ENCODE data around the gene KRT34. TPM values are rescaled to one million over a fixed set of nuclear protein-coding genes. Genes with fewer than 3 reads are reported as not detected.
"Not testable (repeated sequence)": the region's sequence is repeated elsewhere in the genome, so short reads cannot be mapped to it uniquely, and the experiment has no call there.

Gene KRT34
- total and polyA plus RNA-seq, 5 donors: not detected

DNA sequence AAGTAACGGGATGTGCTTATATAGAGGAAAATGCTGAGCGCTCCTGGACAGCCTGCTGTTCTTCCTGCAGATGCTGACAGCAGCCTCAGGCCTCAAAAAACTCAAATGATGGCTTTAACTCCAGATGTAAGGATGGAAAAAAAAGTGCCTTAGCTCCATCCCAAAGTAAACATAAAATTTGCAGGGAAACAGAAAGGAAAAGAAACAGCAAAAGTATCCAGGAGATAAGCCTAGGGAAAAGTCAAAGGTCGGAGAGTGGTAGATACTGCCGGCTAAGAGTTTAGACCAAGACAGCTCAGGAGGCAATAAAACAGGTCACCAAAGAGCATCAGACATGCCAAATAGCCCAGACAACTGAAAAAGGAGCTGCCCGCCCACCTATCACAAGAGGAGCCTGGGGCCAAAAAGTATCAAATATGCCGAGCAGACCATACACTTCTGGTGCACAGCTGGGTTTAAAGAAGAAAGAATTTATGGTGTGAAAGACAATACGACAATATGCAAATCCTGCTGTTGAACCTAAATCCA, 8.4 kb upstream of the KRT34 start:
- no peak overlapping the region for H3K4me3 ChIP-seq (ENCODE audit: low read length)
- intact Hi-C loops (cut with DNase I): no loop called here
- peaks cover 3% of the 10 kb centered on the region for H3K9me3 ChIP-seq (ENCODE audit: control insufficient read depth, low read length)
- H3K4me1 ChIP-seq (ENCODE audit: control insufficient read depth, insufficient read depth, low read length): peaks cover 9% of the 10 kb centered on the region
- DNase-seq (no peak), ATAC-seq (no peak)
- WGBS: 56% methylated on average over 7 of the region's 7 CpGs
- H3K27me3 ChIP-seq (ENCODE audit: control insufficient read depth, insufficient read depth): no peaks in the 10 kb centered on the region
- H3K27ac ChIP-seq (ENCODE audit: low read length): no peak overlapping the region

DNA sequence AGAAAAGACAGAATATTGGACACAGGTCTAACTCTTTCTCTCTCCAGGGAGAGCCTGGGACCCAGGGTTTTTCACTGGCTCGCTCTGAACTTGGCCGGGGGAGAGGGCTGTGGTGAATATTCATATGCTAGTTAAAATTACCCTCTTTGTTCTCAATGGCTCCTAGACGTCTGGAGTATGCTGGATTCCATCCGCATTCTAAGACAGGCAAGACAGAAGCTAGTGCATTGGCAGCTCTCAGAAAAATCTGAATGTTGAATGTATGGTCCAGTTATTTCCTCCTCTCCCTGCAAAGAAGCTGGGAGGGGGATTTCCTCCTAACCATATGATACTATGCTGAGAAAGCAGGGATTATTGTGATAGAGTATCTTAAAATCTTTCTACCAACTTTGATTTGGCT, 5.6 kb upstream of the KRT34 start:
- ATAC-seq: no peak
- Histone ChIP-seq H3K27me3 (ENCODE audit: control insufficient read depth, insufficient read depth) (no peaks in the 10 kb centered on the region), H3K27ac (ENCODE audit: low read length) (no peak overlapping the region), H3K9me3 (ENCODE audit: control insufficient read depth, low read length) (peaks cover 3% of the 10 kb centered on the region), H3K4me3 (ENCODE audit: low read length) (no peak overlapping the region), H3K4me1 (ENCODE audit: control insufficient read depth, insufficient read depth, low read length) (peaks cover under 1% of the 10 kb centered on the region)
- no peak for DNase-seq
- 64% methylated on average over 4 of the region's 4 CpGs for WGBS
- intact Hi-C loops (cut with DNase I): no loop called here

DNA sequence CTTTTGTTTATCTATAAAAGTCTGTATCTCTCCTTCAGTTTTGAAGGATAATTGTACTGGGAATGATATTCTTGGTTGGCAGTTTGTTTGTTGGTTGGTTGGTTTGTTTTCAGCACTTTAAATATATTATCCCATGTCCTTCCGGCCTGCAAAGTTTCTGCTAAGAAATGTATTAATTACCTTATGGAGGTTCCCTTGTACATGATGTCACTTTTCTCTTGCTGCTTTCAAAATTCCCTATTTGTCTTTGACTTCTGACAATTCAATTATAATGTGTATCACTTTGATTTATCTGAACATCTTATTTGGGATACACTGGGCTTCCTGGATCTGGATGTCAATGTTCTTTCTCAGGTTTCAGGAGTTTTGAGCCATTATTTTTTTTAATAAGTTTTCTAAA, 4.1 kb upstream of the KRT34 start:
- H3K27me3 ChIP-seq (ENCODE audit: control insufficient read depth, insufficient read depth): no peaks in the 10 kb centered on the region

DNA sequence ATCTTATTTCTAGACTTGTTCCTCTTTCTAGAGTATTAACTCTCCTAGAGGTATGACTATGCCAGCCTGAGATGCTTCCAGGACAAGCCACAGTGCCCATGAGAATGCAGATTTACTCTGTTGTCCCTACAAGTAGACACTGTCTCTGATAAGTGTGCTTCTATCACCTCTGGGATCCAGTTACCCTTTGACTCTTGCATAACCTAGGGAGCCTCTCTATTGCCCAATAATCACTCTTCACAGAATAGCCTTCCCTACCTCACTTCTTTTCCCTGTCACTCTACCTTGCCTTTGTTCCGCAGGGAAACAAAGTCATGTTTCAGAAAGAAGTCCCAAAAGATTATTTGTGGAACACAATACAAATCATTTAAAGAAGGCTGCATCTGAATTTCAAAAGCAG, 1.6 kb upstream of the KRT34 start:
- no peak for ATAC-seq
- peaks cover 3% of the 10 kb centered on the region for H3K9me3 ChIP-seq (ENCODE audit: control insufficient read depth, low read length)
- H3K4me3 ChIP-seq (ENCODE audit: low read length): no peak overlapping the region
- H3K27me3 ChIP-seq (ENCODE audit: control insufficient read depth, insufficient read depth): no peaks in the 10 kb centered on the region
- intact Hi-C loops (cut with DNase I): no loop called here
- 99% methylated on average over 1 of the region's 1 CpG for WGBS
- DNase-seq: no peak
- H3K4me1 ChIP-seq (ENCODE audit: control insufficient read depth, insufficient read depth, low read length): no peaks in the 10 kb centered on the region
- H3K27ac ChIP-seq (ENCODE audit: low read length): no peak overlapping the region

More for the DNA sequence above, 4.1 kb upstream of the KRT34 start:
- Histone ChIP-seq H3K9me3 (ENCODE audit: control insufficient read depth, low read length) (peaks cover 3% of the 10 kb centered on the region), H3K4me1 (ENCODE audit: control insufficient read depth, insufficient read depth, low read length) (no peaks in the 10 kb centered on the region), H3K27ac (ENCODE audit: low read length) (no peak overlapping the region), H3K4me3 (ENCODE audit: low read length) (no peak overlapping the region)
- intact Hi-C loops (cut with DNase I): no loop called here
- ATAC-seq (no peak), DNase-seq (no peak)
- 96% methylated on average over 1 of the region's 1 CpG for WGBS

DNA sequence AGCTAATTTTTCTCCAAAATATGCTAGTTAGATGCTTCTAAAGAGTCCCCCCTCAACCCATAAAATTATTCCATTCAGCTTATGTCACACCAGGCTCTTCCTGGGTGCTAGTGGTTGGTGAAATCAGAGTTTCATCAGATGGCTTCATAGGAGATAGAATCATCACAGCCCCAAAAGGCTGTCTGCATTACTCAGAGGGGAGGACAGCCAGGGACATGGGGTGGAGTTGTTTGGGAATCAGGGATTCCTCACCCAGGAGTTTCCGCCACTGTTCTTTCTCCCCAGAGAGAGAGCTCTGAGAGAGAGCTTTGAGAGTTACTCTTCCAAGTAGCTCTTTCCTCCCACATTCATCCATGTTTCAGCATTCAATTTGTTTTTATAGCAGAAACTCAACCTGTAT, 288 bp upstream of the KRT34 start:
- DNase-seq: no peak
- Histone ChIP-seq H3K27me3 (ENCODE audit: control insufficient read depth, insufficient read depth) (no peaks in the 10 kb centered on the region), H3K4me3 (ENCODE audit: low read length) (no peak overlapping the region), H3K4me1 (ENCODE audit: control insufficient read depth, insufficient read depth, low read length) (no peaks in the 10 kb centered on the region), H3K9me3 (ENCODE audit: control insufficient read depth, low read length) (peaks cover under 1% of the 10 kb centered on the region), H3K27ac (ENCODE audit: low read length) (no peak overlapping the region)
- WGBS: 81% methylated on average over 1 of the region's 1 CpG
- intact Hi-C loops (cut with DNase I): no loop called here
- ATAC-seq: no peak

DNA sequence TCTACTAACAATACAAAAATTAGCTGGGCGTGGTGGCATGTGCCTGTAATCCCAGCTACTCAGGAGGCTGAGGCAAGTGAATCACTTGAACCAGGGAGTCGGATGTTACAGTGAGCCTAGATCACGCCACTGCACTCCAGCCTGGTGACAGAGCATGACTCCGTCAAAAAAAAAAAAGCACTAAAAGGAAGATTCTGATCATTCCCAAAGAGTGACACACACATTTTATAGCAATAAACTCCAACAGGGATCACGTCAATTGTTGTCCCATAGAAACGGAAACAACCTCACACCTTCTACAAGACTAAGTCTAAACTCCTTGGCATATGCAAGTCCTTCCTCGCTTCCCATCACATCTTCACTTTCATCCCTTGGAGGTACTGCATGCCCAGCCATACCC, 2.0 kb downstream of the KRT34 start:
- H3K4me3 ChIP-seq (ENCODE audit: low read length); H3K9me3 ChIP-seq (ENCODE audit: control insufficient read depth, low read length); H3K4me1 ChIP-seq (ENCODE audit: control insufficient read depth, insufficient read depth, low read length); H3K27me3 ChIP-seq (ENCODE audit: control insufficient read depth, insufficient read depth); DNase-seq; ATAC-seq; intact Hi-C loops (cut with DNase I); H3K27ac ChIP-seq (ENCODE audit: low read length): not testable (repeated sequence)
- WGBS: 87% methylated on average over 7 of the region's 7 CpGs

DNA sequence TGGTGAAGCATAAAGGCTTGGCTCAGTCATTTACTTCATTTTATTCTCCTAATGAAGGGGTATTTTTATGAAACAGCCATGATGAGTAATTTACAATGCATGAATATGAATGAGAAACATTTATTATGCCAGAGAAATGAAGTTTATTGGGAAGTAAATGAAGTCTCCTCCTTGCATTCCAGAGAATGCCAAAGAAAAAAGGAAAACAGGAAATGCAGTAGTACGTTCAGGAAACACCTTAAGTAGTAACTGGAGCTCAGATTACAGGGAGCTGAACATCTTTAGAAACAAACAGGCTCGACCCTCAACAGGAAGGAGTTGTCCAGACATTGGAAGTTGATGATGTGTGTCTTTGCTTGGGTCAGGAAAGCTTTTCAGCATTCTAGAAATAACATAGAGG, 4.6 kb downstream of the KRT34 start:
- ATAC-seq (no peak), DNase-seq (no peak)
- no peaks in the 10 kb centered on the region for H3K27me3 ChIP-seq (ENCODE audit: control insufficient read depth, insufficient read depth)

DNA sequence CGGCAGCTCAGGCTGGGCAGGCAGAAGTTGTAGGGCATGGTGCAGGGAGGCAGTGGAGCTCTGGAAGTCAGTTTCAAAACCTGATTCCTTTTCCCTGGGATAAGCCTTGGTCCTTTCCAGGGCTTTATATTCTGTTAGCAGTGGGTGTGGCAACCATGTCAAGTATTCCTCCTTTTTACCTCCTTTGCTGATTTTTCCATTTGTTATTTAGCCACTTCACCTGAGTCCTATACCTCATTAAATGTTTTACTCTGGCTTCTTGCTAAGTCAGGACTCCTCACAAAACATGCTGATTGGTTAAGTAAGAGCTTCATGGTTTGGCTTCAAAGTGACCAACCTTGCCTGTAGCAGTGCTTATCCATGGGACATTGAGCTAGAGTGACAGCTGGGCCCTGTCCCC, 12.4 kb downstream of the KRT34 start, which contains the start of gene KRT33B:
Gene KRT33B, minus strand, starts transcription at position 101 of the 400 bp plus-strand sequence. Its CDS starts 63 bp downstream, at position 38.
- no peak for ATAC-seq
- Histone ChIP-seq H3K4me1 (ENCODE audit: control insufficient read depth, insufficient read depth, low read length) (no peaks in the 10 kb centered on the region), H3K27me3 (ENCODE audit: control insufficient read depth, insufficient read depth) (no peaks in the 10 kb centered on the region), H3K4me3 (ENCODE audit: low read length) (no peak within 1 kb of the TSS), H3K9me3 (ENCODE audit: control insufficient read depth, low read length) (no peaks in the 10 kb centered on the region), H3K27ac (ENCODE audit: low read length) (no peak within 1 kb of the TSS)
- intact Hi-C loops (cut with DNase I): no loop called here
- 97% methylated on average over 1 of the region's 1 CpG for WGBS
- DNase-seq: no peak

More for the DNA sequence above, 4.6 kb downstream of the KRT34 start:
- intact Hi-C loops (cut with DNase I): no loop called here
- Histone ChIP-seq H3K4me3 (ENCODE audit: low read length) (no peak overlapping the region), H3K9me3 (ENCODE audit: control insufficient read depth, low read length) (no peaks in the 10 kb centered on the region), H3K4me1 (ENCODE audit: control insufficient read depth, insufficient read depth, low read length) (no peaks in the 10 kb centered on the region), H3K27ac (ENCODE audit: low read length) (no peak overlapping the region)
- 17% methylated on average over 2 of the region's 2 CpGs for WGBS

DNA sequence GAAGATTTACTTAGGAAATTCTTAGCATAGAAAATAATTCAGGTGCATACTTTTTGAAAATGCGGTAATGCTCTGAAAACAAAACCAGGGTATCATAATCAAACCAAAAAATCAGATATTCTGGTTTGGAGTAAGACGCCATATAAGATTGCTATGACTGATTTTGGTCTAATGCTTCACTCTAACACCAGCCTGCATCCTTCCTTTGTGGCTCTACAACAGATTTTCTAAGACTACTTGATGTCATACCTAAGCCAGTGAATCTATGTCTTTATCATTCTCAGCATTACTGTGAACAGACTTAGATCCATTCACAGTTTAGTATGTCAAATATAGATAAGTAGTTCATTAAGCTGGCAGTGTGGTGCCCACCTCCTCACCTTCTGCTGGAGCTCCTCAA, 13.1 kb downstream of the KRT34 start:
- intact Hi-C loops (cut with DNase I): no loop called here
- ATAC-seq: no peak
- H3K27me3 ChIP-seq (ENCODE audit: control insufficient read depth, insufficient read depth): no peaks in the 10 kb centered on the region
- DNase-seq: no peak
- H3K27ac ChIP-seq (ENCODE audit: low read length): no peak overlapping the region
- H3K4me3 ChIP-seq (ENCODE audit: low read length): no peak overlapping the region
- no peaks in the 10 kb centered on the region for H3K4me1 ChIP-seq (ENCODE audit: control insufficient read depth, insufficient read depth, low read length)
- WGBS: 91% methylated on average over 2 of the region's 2 CpGs
- no peaks in the 10 kb centered on the region for H3K9me3 ChIP-seq (ENCODE audit: control insufficient read depth, low read length)

DNA sequence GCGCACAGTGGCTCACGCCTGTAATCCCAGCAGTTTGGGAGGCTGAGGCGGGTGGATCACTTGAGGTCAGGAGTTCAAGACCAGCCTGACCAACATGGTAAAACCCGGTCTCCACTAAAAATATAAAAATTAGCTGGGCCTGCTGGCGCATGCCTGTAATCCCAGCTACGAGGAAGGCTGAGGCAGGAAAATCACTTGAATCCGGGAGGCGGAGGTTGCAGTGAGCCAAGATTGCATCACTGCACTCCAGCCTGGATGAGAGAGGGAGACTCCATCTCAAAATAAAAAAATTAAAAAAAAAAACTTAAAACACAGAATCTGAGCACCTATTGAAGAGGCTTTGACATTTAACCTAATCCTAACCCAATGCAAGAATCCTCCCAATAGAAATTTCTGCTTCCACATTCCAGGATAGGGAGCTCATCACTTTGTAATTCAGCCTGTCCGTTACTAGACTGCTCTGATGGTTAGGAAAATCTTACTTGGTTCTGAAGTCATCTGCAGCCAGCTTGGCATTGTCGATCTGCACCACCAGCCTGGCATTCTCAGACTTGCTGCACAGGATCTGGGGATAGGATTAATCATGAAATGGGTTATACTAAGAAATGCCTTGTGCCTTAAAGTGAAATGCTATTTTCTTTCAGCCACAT, 14.6 kb downstream of the KRT34 start:
- Histone ChIP-seq H3K9me3 (ENCODE audit: control insufficient read depth, low read length) (no peaks in the 10 kb centered on the region), H3K27ac (ENCODE audit: low read length) (no peak overlapping the region), H3K4me1 (ENCODE audit: control insufficient read depth, insufficient read depth, low read length) (no peaks in the 10 kb centered on the region), H3K4me3 (ENCODE audit: low read length) (no peak overlapping the region), H3K27me3 (ENCODE audit: control insufficient read depth, insufficient read depth) (no peaks in the 10 kb centered on the region)
- no peak for DNase-seq
- intact Hi-C loops (cut with DNase I): no loop called here
- ATAC-seq: no peak
- WGBS: 70% methylated on average over 10 of the region's 10 CpGs

DNA sequence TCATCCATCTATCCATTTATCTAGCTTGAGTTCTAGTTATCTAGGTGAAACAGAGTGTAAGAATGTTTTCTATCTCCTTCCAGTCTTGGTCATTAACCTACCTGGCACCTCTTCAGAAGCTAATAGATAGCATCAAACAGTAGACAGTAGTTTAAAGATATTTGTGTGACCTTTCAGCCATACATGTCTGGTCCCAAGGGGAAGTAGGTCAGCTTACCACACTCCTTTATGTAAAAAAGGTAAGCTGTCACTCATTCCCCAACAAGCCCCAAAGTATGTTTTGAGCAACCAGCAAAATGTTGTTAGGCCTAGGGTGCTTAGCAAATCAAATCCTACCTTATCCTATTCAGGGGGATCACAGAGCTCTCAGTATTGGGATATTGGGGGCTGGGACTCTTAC, 16.0 kb downstream of the KRT34 start:
- DNase-seq: no peak
- ATAC-seq: no peak
- no peaks in the 10 kb centered on the region for H3K4me1 ChIP-seq (ENCODE audit: control insufficient read depth, insufficient read depth, low read length)
- H3K4me3 ChIP-seq (ENCODE audit: low read length): no peak overlapping the region
- H3K27me3 ChIP-seq (ENCODE audit: control insufficient read depth, insufficient read depth): no peaks in the 10 kb centered on the region
- intact Hi-C loops (cut with DNase I): no loop called here
- no peak overlapping the region for H3K27ac ChIP-seq (ENCODE audit: low read length)
- no peaks in the 10 kb centered on the region for H3K9me3 ChIP-seq (ENCODE audit: control insufficient read depth, low read length)

DNA sequence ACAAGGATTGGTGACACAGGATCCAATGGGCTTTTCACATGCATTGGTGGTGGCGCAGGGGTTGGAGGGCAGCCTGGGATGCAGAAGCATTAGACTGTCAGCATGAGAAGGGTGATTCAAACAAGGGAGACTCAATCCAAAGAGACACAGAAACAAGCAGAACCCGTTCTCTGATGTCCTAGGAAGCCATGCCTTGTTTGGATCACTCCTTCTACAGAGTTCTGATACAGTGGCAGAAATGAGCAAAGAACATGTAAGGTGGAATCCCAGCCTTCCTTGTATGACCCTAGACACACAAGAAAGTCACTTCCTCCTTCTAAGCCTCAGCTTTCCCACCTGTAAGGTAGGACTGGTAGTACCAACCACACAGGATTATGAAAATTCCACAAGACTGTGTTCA, 18.2 kb downstream of the KRT34 start:
- no peak for ATAC-seq
- Histone ChIP-seq H3K27ac (ENCODE audit: low read length) (no peak overlapping the region), H3K9me3 (ENCODE audit: control insufficient read depth, low read length) (no peaks in the 10 kb centered on the region), H3K4me3 (ENCODE audit: low read length) (no peak overlapping the region), H3K4me1 (ENCODE audit: control insufficient read depth, insufficient read depth, low read length) (no peaks in the 10 kb centered on the region), H3K27me3 (ENCODE audit: control insufficient read depth, insufficient read depth) (no peaks in the 10 kb centered on the region)
- DNase-seq: no peak
- intact Hi-C loops (cut with DNase I): no loop called here
- WGBS: 76% methylated on average over 2 of the region's 2 CpGs
